Esophagus squamous epithelium (tissue), 5 donors: ENCODE results near the gene PRRT2. TPM values are rescaled to one million over a fixed set of nuclear protein-coding genes. Genes with fewer than 3 reads are reported as not detected.

ENCODE experiments used
- DNase-seq: peaks from one replicate; lab custom pipeline; 2025; lab: John Stamatoyannopoulos, UW
- H3K27ac ChIP-seq, 4 donors: fragments of 200-600 bp; sonication (generic); one replicate each; pipeline ENCODE4 v1.5.1; 2016 to 2019; ENCODE audit warnings: mild to moderate bottlenecking in 1 of 4
- H3K27me3 ChIP-seq, 4 donors: fragments of 200-600 bp; sonication (generic); 1 replicate in 3 of 4; 2 replicates in 1 of 4; pipeline versions ENCODE4 v1.5.1 to v1.6.0; 2017 to 2021; ENCODE audit warnings: antibody characterized with exemption in 1 of 4
- H3K36me3 ChIP-seq, 3 donors: fragments of 200-600 bp; sonication (generic); one replicate each; pipeline ENCODE4 v1.5.1; 2016 to 2019
- H3K4me1 ChIP-seq, 3 donors: fragments of 200-600 bp; sonication (generic); one replicate each; pipeline ENCODE4 v1.5.1; 2017 to 2019
- H3K4me3 ChIP-seq, 4 donors: fragments of 200-600 bp; sonication (generic); 1 replicate in 3 of 4; 2 replicates in 1 of 4; pipeline ENCODE4 v1.5.1; 2016 to 2019; ENCODE audit warnings: mild to moderate bottlenecking in 2 of 4, moderate library complexity in 1 of 4
- H3K9me3 ChIP-seq, 3 donors: fragments of 200-600 bp; sonication (generic); one replicate each; pipeline ENCODE4 v1.5.1; 2016 to 2019
- POLR2A ChIP-seq, 4 donors: fragments of 450-650 bp; IDR thresholded peaks; one replicate each; pipeline ENCODE4 v1.6.1; 2017; ENCODE audit warnings: antibody characterized with exemption in 4 of 4, mild to moderate bottlenecking in 4 of 4, moderate library complexity in 3 of 4
- WGBS, 2 donors: methylation state at CpG; one replicate each; pipeline ENCODE4 v1.1.5; 2018; 5-methylcytosine and 5-hydroxymethylcytosine counted together
- intact Hi-C: fragments of 100-400 bp; cut with DNase I; formaldehyde crosslinking; loops from one replicate; pipeline ENCODE4 v1.15.0; 2022
- total RNA-seq, 4 donors: library from RNA; depleted of rRNA; stranded (reverse); fragments of >200 nt; gene quantifications; one replicate each; pipeline ENCODE4 v1.1.0, GENCODE V29; 2016
- TF ChIP-seq, protein P1 (sequence below), 6 experiments: fragments of 450-650 bp in 4 of 6; fragments of 200-600 bp in 2 of 6; sonication (generic) in 2 of 6; IDR thresholded peaks; one replicate each; pipeline ENCODE4 v1.5.1; 2016 to 2019; ENCODE audit warnings: antibody characterized with exemption in 6 of 6, mild to moderate bottlenecking in 4 of 6, moderate library complexity in 4 of 6
- donor health status: DM: yes; HTN: yes; CAD: no.

Gene PRRT2
- total RNA-seq, 4 donors from 2014 or later: 0.40 to 1.9 (median 0.53) TPM; not detected in 1

DNA sequence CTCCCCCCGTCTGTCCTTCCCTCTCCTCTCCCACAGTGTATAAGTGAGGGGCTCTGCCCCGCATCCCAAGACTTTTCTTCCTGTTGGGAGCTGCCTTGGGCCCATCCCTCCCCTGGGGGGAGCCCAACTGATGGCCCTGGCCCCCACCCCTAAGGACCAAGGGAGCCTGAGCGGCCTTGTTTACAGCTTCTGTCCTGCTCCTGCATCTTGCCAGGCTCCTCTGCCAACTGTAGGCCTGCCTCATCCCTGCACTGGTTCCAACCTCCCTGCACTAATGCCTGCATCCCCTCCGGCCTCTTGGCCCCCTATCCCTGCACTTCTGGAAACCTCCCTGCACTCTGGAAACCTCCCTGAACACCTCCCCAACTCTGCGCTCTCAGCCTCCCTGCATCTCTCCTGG, 2.6 kb downstream of the PRRT2 start:
- 84 to 89% methylated on average over 3 to 5 of the region's 5 CpGs for WGBS, 2 donors
- Histone ChIP-seq H3K27me3 (peaks cover 0 to 17% (median 0%) of the 10 kb centered on the region in 4 donors), H3K4me3 (no peak overlapping the region), H3K4me1 (peaks cover 45 to 90% (median 72%) of the 10 kb centered on the region in 3 donors), H3K36me3 (peaks cover 4 to 30% (median 5%) of the 10 kb centered on the region in 3 donors), H3K27ac (peak overlapping the region; percentile 93 to 97 (median 96)), H3K9me3 (no peaks in the 10 kb centered on the region)
- intact Hi-C loops: no loop called here
- no peak for TF ChIP-seq POLR2A (IDR thresholded peaks at IDR 0.05)
- TF ChIP-seq, protein P1, sequence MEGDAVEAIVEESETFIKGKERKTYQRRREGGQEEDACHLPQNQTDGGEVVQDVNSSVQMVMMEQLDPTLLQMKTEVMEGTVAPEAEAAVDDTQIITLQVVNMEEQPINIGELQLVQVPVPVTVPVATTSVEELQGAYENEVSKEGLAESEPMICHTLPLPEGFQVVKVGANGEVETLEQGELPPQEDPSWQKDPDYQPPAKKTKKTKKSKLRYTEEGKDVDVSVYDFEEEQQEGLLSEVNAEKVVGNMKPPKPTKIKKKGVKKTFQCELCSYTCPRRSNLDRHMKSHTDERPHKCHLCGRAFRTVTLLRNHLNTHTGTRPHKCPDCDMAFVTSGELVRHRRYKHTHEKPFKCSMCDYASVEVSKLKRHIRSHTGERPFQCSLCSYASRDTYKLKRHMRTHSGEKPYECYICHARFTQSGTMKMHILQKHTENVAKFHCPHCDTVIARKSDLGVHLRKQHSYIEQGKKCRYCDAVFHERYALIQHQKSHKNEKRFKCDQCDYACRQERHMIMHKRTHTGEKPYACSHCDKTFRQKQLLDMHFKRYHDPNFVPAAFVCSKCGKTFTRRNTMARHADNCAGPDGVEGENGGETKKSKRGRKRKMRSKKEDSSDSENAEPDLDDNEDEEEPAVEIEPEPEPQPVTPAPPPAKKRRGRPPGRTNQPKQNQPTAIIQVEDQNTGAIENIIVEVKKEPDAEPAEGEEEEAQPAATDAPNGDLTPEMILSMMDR (IDR thresholded peaks at IDR 0.05): no peak
- no peak for DNase-seq

DNA sequence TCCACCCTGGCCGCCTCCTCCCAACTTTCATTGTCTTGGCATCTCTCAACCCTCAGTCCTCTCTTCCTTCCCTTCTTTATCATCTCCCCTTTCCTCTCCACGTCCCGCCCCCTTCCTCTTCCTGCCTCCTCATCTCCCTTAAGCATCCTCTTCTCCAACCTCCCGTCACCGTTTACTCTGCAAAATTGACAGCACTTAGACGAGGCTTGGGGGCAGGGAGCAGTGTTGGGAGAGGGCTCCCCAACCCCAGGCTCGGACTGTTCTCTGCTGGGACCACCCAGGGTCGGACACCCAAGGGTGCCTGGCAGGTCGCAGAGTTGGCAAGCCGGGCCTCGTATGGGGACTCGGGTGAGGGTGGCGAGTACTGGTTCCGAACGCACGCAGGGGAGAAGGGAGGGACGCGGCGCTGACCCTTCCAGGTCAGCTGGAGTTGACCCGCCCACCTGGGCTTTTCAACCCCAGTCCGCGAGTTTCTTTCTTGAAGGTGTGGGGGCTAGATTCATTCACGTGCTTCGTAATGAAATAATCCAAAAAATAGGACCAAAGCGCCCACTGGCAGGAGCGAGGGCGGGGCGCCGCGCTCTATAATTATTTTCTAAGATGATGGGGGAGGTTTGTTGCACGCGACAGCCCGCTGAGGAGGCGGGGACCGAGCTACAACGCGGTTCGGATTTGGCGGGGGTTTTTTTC, 3.2 kb downstream of the PRRT2 start:
- no peak for DNase-seq
- Histone ChIP-seq H3K4me1 (peaks cover 45 to 90% (median 72%) of the 10 kb centered on the region in 3 donors), H3K27me3 (peaks cover 0 to 17% (median 0%) of the 10 kb centered on the region in 4 donors), H3K36me3 (peaks cover 0 to 26% (median 0%) of the 10 kb centered on the region in 3 donors), H3K27ac (peak overlapping the region; percentile 93 to 97 (median 96)), H3K9me3 (no peaks in the 10 kb centered on the region), H3K4me3 (peak overlapping the region; percentile 67 to 86 (median 80))
- intact Hi-C loops: no loop called here
- no peak for TF ChIP-seq POLR2A (IDR thresholded peaks at IDR 0.05)
- TF ChIP-seq, protein P1 (IDR thresholded peaks at IDR 0.05): no peak
- WGBS, 2 donors: 7 to 8% methylated on average over 9 to 26 of the region's 39 CpGs

DNA sequence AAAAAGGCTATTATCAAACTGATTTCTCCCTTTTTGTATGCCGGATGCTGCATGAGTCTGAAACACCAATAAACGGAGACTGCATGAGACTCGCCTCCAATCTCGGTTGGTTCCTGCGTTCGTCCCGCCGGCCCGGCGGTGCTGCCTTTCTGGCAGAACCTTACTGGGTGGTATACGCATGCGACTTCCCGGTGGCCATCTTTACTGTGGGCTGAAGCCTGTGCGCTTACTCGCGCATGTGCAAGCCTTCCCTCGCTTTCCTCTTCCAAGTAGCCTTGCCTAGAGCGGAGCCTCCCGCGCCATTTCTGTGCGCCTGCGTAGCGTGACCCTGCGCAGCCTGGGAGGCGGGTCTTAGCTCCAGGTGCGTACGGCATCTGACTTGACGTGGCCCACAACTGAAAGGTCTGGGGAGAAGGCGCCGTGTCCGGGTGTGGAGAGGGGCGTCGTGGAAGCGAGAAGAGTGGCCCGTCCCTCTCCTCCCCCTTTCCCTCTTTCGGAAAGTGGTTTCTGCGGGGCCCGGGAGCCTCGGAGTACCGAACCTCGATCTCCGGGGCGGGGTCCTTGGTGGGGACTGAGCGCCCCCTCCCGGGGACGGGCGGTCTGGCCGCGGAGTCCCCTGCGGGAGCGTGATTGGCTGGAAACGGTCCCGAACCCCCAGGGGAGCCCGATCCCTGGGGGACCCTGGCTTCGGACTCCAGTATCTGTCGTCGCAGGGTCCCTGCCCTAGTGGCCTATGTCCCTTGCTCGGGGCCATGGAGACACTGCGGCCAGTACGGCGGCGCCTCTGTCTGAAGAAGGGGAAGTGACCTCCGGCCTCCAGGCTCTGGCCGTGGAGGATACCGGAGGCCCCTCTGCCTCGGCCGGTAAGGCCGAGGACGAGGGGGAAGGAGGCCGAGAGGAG, 4.0 kb downstream of the PRRT2 start, which contains the start of gene PAGR1:
Gene PAGR1, plus strand, starts transcription at position 360 of the 901 bp plus-strand sequence. Its CDS starts 374 bp downstream, at position 734.
- no peaks in the 10 kb centered on the region for H3K9me3 ChIP-seq
- DNase-seq: peak; percentile 94
- intact Hi-C loops: no loop called here
- peaks cover 0 to 22% (median 0%) of the 10 kb centered on the region in 3 donors for H3K36me3 ChIP-seq
- H3K4me3 ChIP-seq: peak within 1 kb of the TSS; percentile 67 to 86 (median 80)
- 0 to 1% methylated on average over 12 to 13 of the region's 70 CpGs for WGBS, 2 donors
- TF ChIP-seq, protein P1 (IDR thresholded peaks at IDR 0.05): peak; percentile 79 to 95 (median 89)
- TF ChIP-seq POLR2A (IDR thresholded peaks at IDR 0.05): peak in 3 of 4 donors; percentile 53 to 78 (median 70)
- peak within 1 kb of the TSS; percentile 93 to 97 (median 96) for H3K27ac ChIP-seq
- peaks cover 41 to 90% (median 64%) of the 10 kb centered on the region in 3 donors for H3K4me1 ChIP-seq
- H3K27me3 ChIP-seq: peaks cover 0 to 17% (median 0%) of the 10 kb centered on the region in 4 donors

DNA sequence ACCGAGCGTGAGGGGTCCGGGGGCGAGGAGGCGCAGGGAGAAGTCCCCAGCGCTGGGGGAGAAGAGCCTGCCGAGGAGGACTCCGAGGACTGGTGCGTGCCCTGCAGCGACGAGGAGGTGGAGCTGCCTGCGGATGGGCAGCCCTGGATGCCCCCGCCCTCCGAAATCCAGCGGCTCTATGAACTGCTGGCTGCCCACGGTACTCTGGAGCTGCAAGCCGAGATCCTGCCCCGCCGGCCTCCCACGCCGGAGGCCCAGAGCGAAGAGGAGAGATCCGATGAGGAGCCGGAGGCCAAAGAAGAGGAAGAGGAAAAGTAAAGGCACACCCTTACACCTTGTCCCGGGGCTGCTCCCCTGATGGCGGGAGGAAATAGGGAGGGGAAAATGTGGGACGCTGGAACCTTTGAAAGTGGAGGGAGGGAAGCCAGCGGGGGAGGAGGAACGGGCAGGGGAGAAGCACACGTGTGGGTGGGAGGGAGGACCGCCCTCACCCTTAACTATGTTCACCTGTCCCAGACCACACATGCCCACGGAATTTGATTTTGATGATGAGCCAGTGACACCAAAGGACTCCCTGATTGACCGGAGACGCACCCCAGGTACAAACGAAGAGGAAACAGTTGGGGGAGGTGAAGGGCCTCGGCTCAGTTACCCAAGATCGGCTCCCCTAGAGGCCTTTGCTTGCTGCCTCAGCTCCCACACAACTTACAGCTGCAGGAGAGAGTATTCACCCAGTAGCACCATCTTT, 4.9 kb downstream of the PRRT2 start:
- TF ChIP-seq, protein P1 (IDR thresholded peaks at IDR 0.05): peak in 1 of 6 experiments; percentile 26
- no peak for TF ChIP-seq POLR2A (IDR thresholded peaks at IDR 0.05)
- peak overlapping the region; percentile 67 to 86 (median 80) for H3K4me3 ChIP-seq
- no peaks in the 10 kb centered on the region for H3K9me3 ChIP-seq
- 1% methylated on average over 17 to 27 of the region's 37 CpGs for WGBS, 2 donors
- intact Hi-C loops: no loop called here
- H3K4me1 ChIP-seq: peaks cover 43 to 90% (median 65%) of the 10 kb centered on the region in 3 donors
- H3K27me3 ChIP-seq: peaks cover 0 to 14% (median 0%) of the 10 kb centered on the region in 4 donors
- peak overlapping the region; percentile 93 to 97 (median 96) for H3K27ac ChIP-seq
- DNase-seq: no peak
- peaks cover 0 to 22% (median 0%) of the 10 kb centered on the region in 3 donors for H3K36me3 ChIP-seq
